SK-N-SH (cell line): ENCODE results near the gene TMEM165.

ENCODE experiments used
- EP300 ChIP-seq, 2 experiments: IDR thresholded peaks; 2 replicates each; pipeline versions ENCODE4 v1.4.0 to v1.6.1; 2012; ENCODE audit warnings: borderline replicate concordance in 1 of 2, low read depth in 1 of 2, low read length in 1 of 2
- EZH2phosphoT487 ChIP-seq: fragments of 200-600 bp; sonication (generic); IDR thresholded peaks from 2 replicates; pipeline ENCODE4 v1.6.1; 2017; ENCODE audit warnings: low read depth, mixed run types, mild to moderate bottlenecking, antibody characterized with exemption, moderate library complexity, borderline replicate concordance
- FOXJ3 ChIP-seq: sonication (generic); formaldehyde crosslinking; IDR thresholded peaks from 2 replicates; pipeline ENCODE4 v1.5.1; 2020; ENCODE audit warnings: mild to moderate bottlenecking, missing genetic modification reagents
- JUND ChIP-seq: IDR thresholded peaks from 2 replicates; pipeline ENCODE4 v1.4.0; 2012
- MAX ChIP-seq: IDR thresholded peaks from 2 replicates; pipeline ENCODE4 v1.4.0; 2012; ENCODE audit warnings: low read depth
- POLR2AphosphoS5 ChIP-seq: IDR thresholded peaks from 2 replicates; pipeline ENCODE4 v1.6.1; 2012; ENCODE audit warnings: low read depth, low read length
- REST ChIP-seq: IDR thresholded peaks from 2 replicates; pipeline ENCODE4 v1.6.1; 2012; ENCODE audit warnings: mild to moderate bottlenecking, low read depth, low read length, moderate library complexity
- TAF1 ChIP-seq: IDR thresholded peaks from 2 replicates; pipeline ENCODE4 v1.6.1; 2012; ENCODE audit warnings: low read depth, mild to moderate bottlenecking, low read length, moderate library complexity, borderline replicate concordance
- TEAD4 ChIP-seq: IDR thresholded peaks from 2 replicates; pipeline ENCODE4 v1.4.0; 2012; ENCODE audit warnings: mild to moderate bottlenecking, borderline replicate concordance; ENCODE audit not compliant: insufficient read depth
- TF ChIP-seq, protein P1 (sequence below): fragments of 200-600 bp; sonication (generic); IDR thresholded peaks from 2 replicates; pipeline ENCODE4 v1.6.1; 2017; ENCODE audit warnings: antibody characterized with exemption, mild to moderate bottlenecking, moderate library complexity
- TF ChIP-seq, protein P2 (sequence below): IDR thresholded peaks from 2 replicates; pipeline ENCODE4 v1.4.0; 2012; ENCODE audit warnings: low read depth, borderline replicate concordance
- TF ChIP-seq, protein P3 (sequence below): fragments of 150-350 bp; IDR thresholded peaks from 2 replicates; pipeline ENCODE4 v1.6.1; 2016; ENCODE audit warnings: mild to moderate bottlenecking, low read depth, low read length

GRCh38 chr4:55347610-55348228 is 48.0 kb upstream of the TMEM165 start:
- TF ChIP-seq REST (no peak), POLR2AphosphoS5 (no peak), EP300 (IDR thresholded peaks at IDR 0.05; ENCODE audit: borderline replicate concordance in 1 of 2, low read depth in 1 of 2, low read length in 1 of 2) (no peak), TEAD4 (no peak), MAX (no peak), JUND (no peak), FOXJ3 (no peak), TAF1 (no peak), EZH2phosphoT487 (no peak)
- TF ChIP-seq, protein P1, sequence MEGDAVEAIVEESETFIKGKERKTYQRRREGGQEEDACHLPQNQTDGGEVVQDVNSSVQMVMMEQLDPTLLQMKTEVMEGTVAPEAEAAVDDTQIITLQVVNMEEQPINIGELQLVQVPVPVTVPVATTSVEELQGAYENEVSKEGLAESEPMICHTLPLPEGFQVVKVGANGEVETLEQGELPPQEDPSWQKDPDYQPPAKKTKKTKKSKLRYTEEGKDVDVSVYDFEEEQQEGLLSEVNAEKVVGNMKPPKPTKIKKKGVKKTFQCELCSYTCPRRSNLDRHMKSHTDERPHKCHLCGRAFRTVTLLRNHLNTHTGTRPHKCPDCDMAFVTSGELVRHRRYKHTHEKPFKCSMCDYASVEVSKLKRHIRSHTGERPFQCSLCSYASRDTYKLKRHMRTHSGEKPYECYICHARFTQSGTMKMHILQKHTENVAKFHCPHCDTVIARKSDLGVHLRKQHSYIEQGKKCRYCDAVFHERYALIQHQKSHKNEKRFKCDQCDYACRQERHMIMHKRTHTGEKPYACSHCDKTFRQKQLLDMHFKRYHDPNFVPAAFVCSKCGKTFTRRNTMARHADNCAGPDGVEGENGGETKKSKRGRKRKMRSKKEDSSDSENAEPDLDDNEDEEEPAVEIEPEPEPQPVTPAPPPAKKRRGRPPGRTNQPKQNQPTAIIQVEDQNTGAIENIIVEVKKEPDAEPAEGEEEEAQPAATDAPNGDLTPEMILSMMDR = no peak
- TF ChIP-seq, protein P2, sequence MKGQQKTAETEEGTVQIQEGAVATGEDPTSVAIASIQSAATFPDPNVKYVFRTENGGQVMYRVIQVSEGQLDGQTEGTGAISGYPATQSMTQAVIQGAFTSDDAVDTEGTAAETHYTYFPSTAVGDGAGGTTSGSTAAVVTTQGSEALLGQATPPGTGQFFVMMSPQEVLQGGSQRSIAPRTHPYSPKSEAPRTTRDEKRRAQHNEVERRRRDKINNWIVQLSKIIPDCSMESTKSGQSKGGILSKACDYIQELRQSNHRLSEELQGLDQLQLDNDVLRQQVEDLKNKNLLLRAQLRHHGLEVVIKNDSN = no peak
- TF ChIP-seq, protein P3, sequence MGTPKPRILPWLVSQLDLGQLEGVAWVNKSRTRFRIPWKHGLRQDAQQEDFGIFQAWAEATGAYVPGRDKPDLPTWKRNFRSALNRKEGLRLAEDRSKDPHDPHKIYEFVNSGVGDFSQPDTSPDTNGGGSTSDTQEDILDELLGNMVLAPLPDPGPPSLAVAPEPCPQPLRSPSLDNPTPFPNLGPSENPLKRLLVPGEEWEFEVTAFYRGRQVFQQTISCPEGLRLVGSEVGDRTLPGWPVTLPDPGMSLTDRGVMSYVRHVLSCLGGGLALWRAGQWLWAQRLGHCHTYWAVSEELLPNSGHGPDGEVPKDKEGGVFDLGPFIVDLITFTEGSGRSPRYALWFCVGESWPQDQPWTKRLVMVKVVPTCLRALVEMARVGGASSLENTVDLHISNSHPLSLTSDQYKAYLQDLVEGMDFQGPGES = no peak
